BLaER1 treated with 17β-estradiol and CSF1 and Interleukin-3, amounts not matched to agents 10 nM and 100 nM (cell line): ENCODE data around the gene LRRC43.

ENCODE experiments used
- H3K27ac ChIP-seq, 11 experiments: shearing (Covaris generic); formaldehyde crosslinking; 2 replicates each; pipeline ENCODE4 v1.8.1; 2022
- H3K27me3 ChIP-seq, 11 experiments: shearing (Covaris generic); formaldehyde crosslinking; 2 replicates each; pipeline ENCODE4 v1.8.1; 2022
- H3K36me3 ChIP-seq, 11 experiments: shearing (Covaris generic); formaldehyde crosslinking; 2 replicates each; pipeline ENCODE4 v1.8.1; 2022
- H3K4me1 ChIP-seq, 10 experiments: shearing (Covaris generic); formaldehyde crosslinking; 2 replicates each; pipeline ENCODE4 v1.8.1; 2022
- H3K4me2 ChIP-seq, 11 experiments: shearing (Covaris generic); formaldehyde crosslinking; 2 replicates each; pipeline ENCODE4 v1.8.1; 2022
- H3K4me3 ChIP-seq, 10 experiments: shearing (Covaris generic); formaldehyde crosslinking; 2 replicates each; pipeline ENCODE4 v1.8.1; 2022
- H3K9ac ChIP-seq, 11 experiments: shearing (Covaris generic); formaldehyde crosslinking; 2 replicates each; pipeline ENCODE4 v1.8.1; 2022
- H3K9me3 ChIP-seq, 11 experiments: shearing (Covaris generic); formaldehyde crosslinking; replicated peaks in 1 of 11; 2 replicates each; pipeline ENCODE4 v1.8.1; 2022
- H4K20me1 ChIP-seq, 11 experiments: shearing (Covaris generic); formaldehyde crosslinking; 2 replicates each; pipeline ENCODE4 v1.8.1; 2022
- Cebpa-rat ChIP-seq, 11 experiments: shearing (Covaris generic); IDR thresholded peaks; 2 replicates each; pipeline ENCODE4 v1.8.1; 2022

Gene LRRC43

DNA sequence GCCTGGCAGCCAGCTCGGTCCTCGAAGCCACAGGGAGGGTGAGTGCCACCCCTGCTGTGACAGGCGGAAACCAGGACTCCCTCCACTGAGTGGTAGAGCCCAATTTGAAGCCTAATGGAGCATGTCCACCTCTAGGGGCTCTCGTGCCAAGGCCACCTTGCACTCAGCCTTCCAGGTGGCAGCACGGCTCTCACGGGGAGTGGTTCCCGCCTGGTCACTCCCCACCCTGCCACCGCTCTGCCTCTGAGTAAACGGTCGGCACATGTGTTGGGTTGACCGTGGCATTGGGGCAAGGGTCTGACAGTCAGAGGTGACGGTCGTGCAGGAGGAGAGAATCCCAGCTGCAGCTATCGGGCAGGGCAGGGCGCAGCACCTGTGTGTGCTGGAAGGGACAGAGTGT is 43.7 kb upstream of the LRRC43 start:
- H3K9ac ChIP-seq: 0 out of 22 replicates have a peak overlapping the region, but pooled peaks of 1 of the 11 experiments have one; percentile 0
- TF ChIP-seq Cebpa-rat (IDR thresholded peaks at IDR 0.05): no peak
- peaks cover 97 to 100% (median 99%) of the 10 kb centered on the region in 11 experiments for H3K36me3 ChIP-seq

DNA sequence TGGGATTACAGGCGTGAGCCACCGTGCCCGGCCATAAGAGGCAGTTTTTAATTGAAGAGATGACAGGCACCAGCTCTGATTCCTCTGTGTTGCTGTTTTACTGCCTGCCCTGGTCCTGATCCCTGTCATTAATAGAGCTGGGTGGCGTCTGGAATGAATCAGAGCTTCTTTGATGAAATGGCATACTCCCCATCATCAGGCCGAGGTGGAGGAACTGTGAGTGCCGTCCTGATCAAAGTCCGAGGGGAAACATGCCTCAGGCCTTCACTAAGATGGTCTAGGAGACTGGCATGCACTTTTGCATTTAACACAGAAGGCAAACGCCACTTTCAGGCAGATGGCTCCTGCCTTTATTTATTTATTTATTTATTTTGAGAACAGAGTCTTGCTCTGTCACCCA is 43.0 kb upstream of the LRRC43 start:
- Histone ChIP-seq H3K4me3 (no peak overlapping the region), H3K9me3 (no peaks in the 10 kb centered on the region), H3K27ac (no peak overlapping the region), H3K27me3 (no peaks in the 10 kb centered on the region), H3K36me3 (peaks cover 97 to 100% (median 99%) of the 10 kb centered on the region in 11 experiments), H4K20me1 (peaks cover 30 to 90% (median 64%) of the 10 kb centered on the region in 11 experiments; a peak in 19 of 22 replicates), H3K4me1 (peaks cover 0 to 26% (median 8%) of the 10 kb centered on the region in 10 experiments; a peak in 11 of 20 replicates), H3K4me2 (no peak overlapping the region), H3K9ac (no peak overlapping the region)
- no peak for TF ChIP-seq Cebpa-rat (IDR thresholded peaks at IDR 0.05)

More for the DNA sequence above, 43.7 kb upstream of the LRRC43 start:
- H3K9me3 ChIP-seq: no peaks in the 10 kb centered on the region
- peaks cover 28 to 86% (median 57%) of the 10 kb centered on the region in 11 experiments; a peak in 19 of 22 replicates for H4K20me1 ChIP-seq
- H3K27me3 ChIP-seq: no peaks in the 10 kb centered on the region
- H3K4me3 ChIP-seq: no peak overlapping the region
- H3K4me1 ChIP-seq: peaks cover 0 to 29% (median 8%) of the 10 kb centered on the region in 10 experiments; a peak in 11 of 20 replicates
- no peak overlapping the region for H3K4me2 ChIP-seq
- H3K27ac ChIP-seq: no peak overlapping the region

DNA sequence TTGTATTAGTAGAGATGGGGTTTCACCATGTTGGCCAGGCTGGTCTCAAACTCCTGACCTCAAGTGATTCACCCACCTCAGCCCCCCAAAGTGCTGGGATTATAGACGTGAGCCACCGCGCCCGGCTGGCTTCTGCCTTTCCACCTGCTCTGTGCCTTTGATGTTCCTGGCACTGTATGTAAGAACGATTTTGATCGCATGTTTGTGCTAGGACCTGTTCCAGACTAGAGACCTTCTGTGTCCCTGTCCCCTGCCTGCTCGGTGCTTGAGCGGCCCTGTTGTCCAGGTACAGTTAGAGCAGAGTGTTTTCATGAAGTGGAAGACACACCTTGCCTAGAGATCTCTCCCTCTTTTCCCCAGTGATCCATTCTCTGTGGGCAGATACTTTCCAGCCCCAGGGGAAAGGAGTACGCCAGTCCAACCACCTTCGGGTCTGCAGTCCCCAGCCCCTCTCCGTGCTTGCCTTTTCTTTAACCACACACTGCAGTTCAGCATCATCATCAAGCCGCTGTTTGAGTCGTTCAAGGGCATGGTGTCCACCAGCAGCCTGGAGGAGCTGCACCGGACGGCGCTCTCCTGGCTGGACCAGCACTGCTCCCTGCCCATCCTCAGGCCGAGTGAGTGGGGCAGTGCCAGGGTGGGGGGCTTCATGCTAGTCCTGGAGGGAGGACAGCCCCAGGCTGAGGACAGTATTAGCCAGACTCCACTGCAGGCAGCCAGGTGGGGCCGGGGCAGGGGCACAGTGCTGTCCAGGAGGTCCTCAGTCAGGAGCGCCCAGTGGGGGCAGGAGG is 42.3 kb upstream of the LRRC43 start:
- Histone ChIP-seq H3K4me2 (no peak overlapping the region), H3K4me3 (no peak overlapping the region), H3K27me3 (no peaks in the 10 kb centered on the region), H3K36me3 (peaks cover 92 to 99% (median 97%) of the 10 kb centered on the region in 11 experiments), H3K9ac (peak overlapping the region in 1 of 11 experiments; percentile 29; a peak in 2 of 22 replicates), H3K4me1 (peaks cover 0 to 23% (median 8%) of the 10 kb centered on the region in 10 experiments; a peak in 11 of 20 replicates), H3K9me3 (no peaks in the 10 kb centered on the region), H3K27ac (no peak overlapping the region), H4K20me1 (peaks cover 37 to 90% (median 71%) of the 10 kb centered on the region in 11 experiments; a peak in 19 of 22 replicates)
- TF ChIP-seq Cebpa-rat (IDR thresholded peaks at IDR 0.05): no peak

DNA sequence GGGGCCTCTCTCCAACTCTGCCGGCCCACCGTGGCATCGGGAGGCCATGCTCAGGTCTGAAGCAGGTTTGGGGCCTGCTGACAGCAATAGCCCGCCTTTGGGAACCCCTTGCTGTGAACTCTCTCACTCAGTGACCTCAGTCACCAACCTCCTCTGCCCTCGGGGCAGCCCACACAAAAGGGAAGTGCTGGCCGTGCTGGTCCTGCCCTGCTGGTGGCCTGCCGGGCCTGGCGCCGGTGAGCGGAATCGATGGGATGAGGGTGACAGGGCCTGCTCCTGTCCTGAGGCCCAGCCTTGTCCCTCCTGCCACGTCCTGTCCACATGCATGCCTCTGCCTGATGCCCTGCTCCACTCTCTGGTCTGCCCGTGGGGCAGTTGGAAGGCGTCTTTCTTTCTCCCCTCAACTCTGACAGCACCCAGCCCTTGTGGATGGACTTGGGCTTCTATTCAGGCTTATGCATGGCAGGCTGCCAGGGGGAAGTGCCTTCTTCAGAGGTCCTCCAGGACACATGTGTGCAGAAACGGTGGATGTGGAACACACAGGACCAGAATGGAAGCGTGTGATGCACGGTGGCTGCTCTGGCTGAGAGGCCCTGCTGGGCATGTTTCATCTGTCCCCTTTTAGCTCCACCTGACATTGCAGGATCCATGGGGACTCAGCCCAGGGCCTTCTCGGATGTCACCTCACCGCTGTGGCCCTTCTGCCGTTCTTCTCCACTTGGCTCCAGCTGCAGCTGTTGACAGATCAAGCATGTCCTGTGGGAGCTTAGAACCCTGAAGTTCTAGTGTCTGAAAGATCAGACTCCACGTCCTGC is 40.8 kb upstream of the LRRC43 start:
- no peak for TF ChIP-seq Cebpa-rat (IDR thresholded peaks at IDR 0.05)
- Histone ChIP-seq H3K9ac (peak overlapping the region in 6 of 11 experiments; percentile 13 to 47 (median 24); a peak in 6 of 22 replicates), H4K20me1 (peaks cover 43 to 95% (median 80%) of the 10 kb centered on the region in 11 experiments; a peak in 19 of 22 replicates), H3K4me1 (peaks cover 0 to 23% (median 8%) of the 10 kb centered on the region in 10 experiments; a peak in 11 of 20 replicates), H3K4me2 (peak overlapping the region in 4 of 11 experiments; percentile 7 to 25 (median 20); a peak in 2 of 22 replicates), H3K4me3 (no peak overlapping the region), H3K9me3 (no peaks in the 10 kb centered on the region), H3K27ac (peak overlapping the region in 1 of 11 experiments; percentile 18; a peak in 2 of 22 replicates), H3K27me3 (no peaks in the 10 kb centered on the region), H3K36me3 (peaks cover 78 to 91% (median 83%) of the 10 kb centered on the region in 11 experiments)

DNA sequence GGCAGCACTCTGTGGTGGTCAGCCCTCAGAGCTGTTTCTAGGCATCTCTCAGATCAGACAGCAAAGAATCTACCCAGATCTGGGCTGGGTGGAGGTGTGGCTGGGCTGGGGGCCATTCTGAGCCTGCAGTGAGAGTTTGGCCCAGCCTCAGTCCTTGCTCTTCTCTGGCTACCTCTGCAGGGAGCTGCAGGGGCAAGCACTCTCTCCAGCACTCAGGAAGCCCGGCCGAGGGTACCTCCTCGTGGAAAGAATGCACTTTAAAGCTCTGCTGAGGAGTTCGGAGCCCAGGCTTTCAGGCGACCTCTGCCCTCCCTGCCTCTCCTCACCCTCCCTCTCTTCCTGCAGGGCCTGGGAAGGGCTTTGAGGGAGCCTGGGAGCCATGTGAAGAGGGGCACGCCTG is 40.1 kb upstream of the LRRC43 start:
- Histone ChIP-seq H4K20me1 (peaks cover 40 to 95% (median 78%) of the 10 kb centered on the region in 11 experiments; a peak in 19 of 22 replicates), H3K4me1 (peaks cover 0 to 23% (median 8%) of the 10 kb centered on the region in 10 experiments; a peak in 11 of 20 replicates), H3K27me3 (no peaks in the 10 kb centered on the region), H3K9me3 (no peaks in the 10 kb centered on the region), H3K9ac (peak overlapping the region in 2 of 11 experiments; percentile 46 to 47; a peak in 2 of 22 replicates), H3K27ac (no peak overlapping the region), H3K36me3 (peaks cover 70 to 84% (median 75%) of the 10 kb centered on the region in 11 experiments), H3K4me2 (0 out of 22 replicates have a peak overlapping the region, but pooled peaks of 1 of the 11 experiments have one; percentile 7), H3K4me3 (no peak overlapping the region)
- TF ChIP-seq Cebpa-rat (IDR thresholded peaks at IDR 0.05): no peak

DNA sequence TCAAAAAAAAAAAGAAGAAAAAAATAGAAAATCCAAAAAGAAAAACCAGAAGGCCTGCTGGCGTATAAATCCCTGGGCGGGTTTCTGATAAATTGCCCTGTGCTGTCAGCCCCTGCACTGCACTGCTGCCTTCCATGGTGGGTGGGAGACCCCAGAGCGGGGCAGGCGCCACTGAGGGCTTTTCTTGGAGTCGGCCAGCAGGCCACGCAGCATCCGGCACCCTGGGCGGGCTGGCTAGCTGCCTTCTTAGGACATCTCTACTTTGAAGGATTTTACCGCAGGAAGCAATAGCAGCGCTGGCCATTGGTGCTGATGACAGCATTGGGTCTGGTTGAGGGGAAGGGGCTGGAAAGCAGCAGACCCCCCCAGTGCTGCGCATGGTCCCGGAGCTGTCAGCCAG is 38.0 kb upstream of the LRRC43 start:
- Histone ChIP-seq H3K9me3 (no peaks in the 10 kb centered on the region), H3K4me1 (peaks cover 0 to 23% (median 8%) of the 10 kb centered on the region in 10 experiments; a peak in 11 of 20 replicates), H3K27me3 (no peaks in the 10 kb centered on the region), H3K9ac (no peak overlapping the region), H3K36me3 (peaks cover 50 to 64% (median 55%) of the 10 kb centered on the region in 11 experiments), H4K20me1 (peaks cover 39 to 86% (median 69%) of the 10 kb centered on the region in 11 experiments; a peak in 20 of 22 replicates), H3K27ac (no peak overlapping the region), H3K4me2 (no peak overlapping the region), H3K4me3 (no peak overlapping the region)
- TF ChIP-seq Cebpa-rat (IDR thresholded peaks at IDR 0.05): no peak

DNA sequence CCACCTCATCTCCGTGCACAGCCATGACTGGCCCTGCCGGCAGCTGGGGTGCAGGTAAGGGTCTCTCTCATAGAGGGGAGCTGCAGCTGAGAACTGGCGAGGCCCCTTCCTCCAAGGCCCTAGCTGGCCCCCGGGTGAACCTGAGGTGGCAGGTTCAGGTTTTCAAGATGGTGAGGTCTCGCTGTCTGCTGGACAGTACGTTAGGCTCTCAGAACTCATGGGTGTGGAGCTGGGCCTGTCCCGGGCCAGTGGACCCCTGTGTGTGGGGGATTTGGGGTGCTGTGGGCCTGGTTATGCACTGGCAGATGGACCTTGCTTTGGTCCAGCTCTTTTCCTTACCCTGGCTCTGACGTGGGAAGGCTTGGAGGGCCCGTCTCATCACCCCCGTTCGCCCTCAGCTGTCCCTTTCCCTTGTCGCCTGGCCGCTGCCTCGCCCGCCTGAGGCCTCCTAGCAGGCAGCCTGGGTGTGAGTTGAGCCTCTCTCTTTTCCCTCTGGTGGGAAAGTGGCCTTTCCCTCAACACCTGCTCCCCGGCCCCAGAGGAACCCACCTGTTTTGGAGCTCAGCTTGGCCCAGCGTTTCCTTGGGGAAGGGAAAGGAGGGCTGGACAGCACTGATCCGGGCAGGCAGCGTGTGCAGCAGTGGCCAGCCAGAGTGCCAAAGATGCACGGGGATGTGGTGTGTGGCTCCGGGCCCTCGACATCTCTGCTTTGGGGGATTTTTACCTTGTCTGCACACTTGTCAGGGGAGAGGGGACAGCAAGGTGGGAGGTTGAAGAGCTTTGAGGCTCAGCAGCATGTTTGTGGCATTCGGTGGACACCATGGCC is 37.2 kb upstream of the LRRC43 start:
- Histone ChIP-seq H3K4me2 (no peak overlapping the region), H3K27ac (no peak overlapping the region), H4K20me1 (peaks cover 39 to 80% (median 66%) of the 10 kb centered on the region in 11 experiments; a peak in 20 of 22 replicates), H3K27me3 (no peaks in the 10 kb centered on the region), H3K9ac (no peak overlapping the region), H3K4me1 (peaks cover 0 to 27% (median 8%) of the 10 kb centered on the region in 10 experiments; a peak in 11 of 20 replicates), H3K4me3 (no peak overlapping the region), H3K9me3 (no peaks in the 10 kb centered on the region), H3K36me3 (peaks cover 42 to 55% (median 47%) of the 10 kb centered on the region in 11 experiments)
- TF ChIP-seq Cebpa-rat (IDR thresholded peaks at IDR 0.05): no peak
